MM.1S (cell line): ENCODE data around the gene HDLBP.

Experiments
- EZH2 ChIP-seq: fragments of 300-600 bp; sonication (generic); optimal IDR thresholded peaks from 2 replicates; pipeline ENCODE3; 2017; ENCODE audit warnings: low read depth, mild to moderate bottlenecking, antibody characterized with exemption, low read length, mixed read lengths
- TF ChIP-seq, protein P1 (sequence below): fragments of 300-600 bp; sonication (generic); IDR thresholded peaks from 2 replicates; pipeline ENCODE4 v1.5.1; 2016; ENCODE audit warnings: antibody characterized with exemption, low read length, mixed read lengths

DNA sequence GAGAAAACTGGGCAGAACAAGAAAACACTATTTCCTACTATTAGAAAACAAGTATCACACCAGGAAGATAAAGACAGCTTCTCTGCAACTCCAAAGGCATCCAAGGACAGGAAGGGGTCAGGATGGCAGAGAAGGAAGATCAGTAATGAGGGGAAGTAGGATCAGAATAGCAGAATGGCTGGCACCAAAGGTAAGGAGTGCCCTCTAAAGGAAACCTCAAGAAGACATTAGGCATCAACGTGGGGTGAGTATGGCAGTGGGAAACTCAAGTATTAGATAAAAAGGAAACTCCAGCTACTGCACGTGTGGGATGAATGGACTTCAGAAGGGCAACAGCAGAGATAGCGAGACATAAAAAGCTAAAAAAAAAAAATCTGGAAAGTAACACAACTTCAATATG, 25.9 kb downstream of the HDLBP start:
- TF ChIP-seq, protein P1, sequence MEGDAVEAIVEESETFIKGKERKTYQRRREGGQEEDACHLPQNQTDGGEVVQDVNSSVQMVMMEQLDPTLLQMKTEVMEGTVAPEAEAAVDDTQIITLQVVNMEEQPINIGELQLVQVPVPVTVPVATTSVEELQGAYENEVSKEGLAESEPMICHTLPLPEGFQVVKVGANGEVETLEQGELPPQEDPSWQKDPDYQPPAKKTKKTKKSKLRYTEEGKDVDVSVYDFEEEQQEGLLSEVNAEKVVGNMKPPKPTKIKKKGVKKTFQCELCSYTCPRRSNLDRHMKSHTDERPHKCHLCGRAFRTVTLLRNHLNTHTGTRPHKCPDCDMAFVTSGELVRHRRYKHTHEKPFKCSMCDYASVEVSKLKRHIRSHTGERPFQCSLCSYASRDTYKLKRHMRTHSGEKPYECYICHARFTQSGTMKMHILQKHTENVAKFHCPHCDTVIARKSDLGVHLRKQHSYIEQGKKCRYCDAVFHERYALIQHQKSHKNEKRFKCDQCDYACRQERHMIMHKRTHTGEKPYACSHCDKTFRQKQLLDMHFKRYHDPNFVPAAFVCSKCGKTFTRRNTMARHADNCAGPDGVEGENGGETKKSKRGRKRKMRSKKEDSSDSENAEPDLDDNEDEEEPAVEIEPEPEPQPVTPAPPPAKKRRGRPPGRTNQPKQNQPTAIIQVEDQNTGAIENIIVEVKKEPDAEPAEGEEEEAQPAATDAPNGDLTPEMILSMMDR = no peak
- no peak for TF ChIP-seq EZH2
